Endodermal cell (in vitro differentiated cells): ENCODE results near the gene RNF125. TPM values are rescaled to one million over a fixed set of nuclear protein-coding genes. Genes with fewer than 3 reads are reported as not detected.
"Not testable (repeated sequence)": the region's sequence is repeated elsewhere in the genome, so short reads cannot be mapped to it uniquely, and the experiment has no call there.

Experiments used
- DNase-seq: peaks from one replicate; pipeline ENCODE4 v3.0.0-alpha.2; 2017
- H3K27ac ChIP-seq: 2 replicates; pipeline ENCODE4 v1.5.1; 2013; ENCODE audit warnings: mild to moderate bottlenecking, low read depth, low read length, moderate library complexity
- H3K27me3 ChIP-seq: 2 replicates; pipeline ENCODE4 v1.6.1; 2013; ENCODE audit warnings: mild to moderate bottlenecking, low read length, moderate library complexity; ENCODE audit not compliant: insufficient read depth, control insufficient read depth, poor library complexity, severe bottlenecking
- H3K36me3 ChIP-seq: 2 replicates; pipeline ENCODE4 v1.7.0; 2013; ENCODE audit warnings: mild to moderate bottlenecking, low read length, moderate library complexity; ENCODE audit not compliant: control insufficient read depth, insufficient read depth
- H3K4me1 ChIP-seq: one replicate; pipeline ENCODE4 v1.7.0; 2013; ENCODE audit warnings: low read length; ENCODE audit not compliant: control insufficient read depth, insufficient read depth
- H3K4me3 ChIP-seq: 2 replicates; pipeline ENCODE4 v1.5.1; 2013; ENCODE audit warnings: mild to moderate bottlenecking, low read length, moderate library complexity
- H3K9ac ChIP-seq: 2 replicates; pipeline ENCODE4 v1.6.1; 2013; ENCODE audit warnings: mild to moderate bottlenecking, low read length, moderate library complexity; ENCODE audit not compliant: poor library complexity, severe bottlenecking; ENCODE audit errors: extremely low read depth
- H3K9me3 ChIP-seq: 2 replicates; pipeline ENCODE4 v1.6.1; 2013; ENCODE audit warnings: mild to moderate bottlenecking, low read length, moderate library complexity; ENCODE audit not compliant: control insufficient read depth
- H3K27ac Mint-ChIP-seq: 2 replicates; pipeline ENCODE4 v1.8.0; 2020; ENCODE audit warnings: mixed read lengths
- H3K27me3 Mint-ChIP-seq: 2 replicates; pipeline ENCODE4 v1.8.0; 2021; ENCODE audit warnings: mild to moderate bottlenecking, mixed read lengths; ENCODE audit not compliant: insufficient read depth
- H3K36me3 Mint-ChIP-seq: 2 replicates; pipeline ENCODE4 v1.8.0; 2020; ENCODE audit warnings: low read depth, mixed read lengths
- H3K4me1 Mint-ChIP-seq: 2 replicates; pipeline ENCODE4 v1.8.0; 2020; ENCODE audit warnings: mixed read lengths
- H3K4me3 Mint-ChIP-seq: 2 replicates; pipeline ENCODE4 v1.8.0; 2020; ENCODE audit warnings: mild to moderate bottlenecking, moderate library complexity, mixed read lengths
- H3K9me3 Mint-ChIP-seq: 2 replicates; pipeline ENCODE4 v1.8.0; 2020; ENCODE audit warnings: mild to moderate bottlenecking, mixed read lengths
- CTCF ChIP-seq: fragments of 200-600 bp; sonication (generic); conservative IDR thresholded peaks from 2 replicates; pipeline ENCODE4 v1.5.0; 2021; ENCODE audit warnings: antibody characterized with exemption, mild to moderate bottlenecking
- WGBS, 2 experiments: methylation state at CpG; one replicate each; pipeline versions ENCODE4 v1.1.5 to v1.1.7; 2013; ENCODE audit warnings: missing lambda C conversion rate in 2 of 2, mixed read lengths in 1 of 2; ENCODE audit not compliant: insufficient coverage in 1 of 2, insufficient read length in 1 of 2; 5-methylcytosine and 5-hydroxymethylcytosine counted together
- total RNA-seq, 2 donors: library from RNA; stranded (reverse); fragmentation: NEBNext Ultra II Directional in 1 of 2; extraction: Animal tissue kit (Norgen Biotek cat#: 25700) in 1 of 2; gene quantifications; 2 replicates in 1 of 2; 3 replicates in 1 of 2; pipeline ENCODE4 v1.2.1, GENCODE V29; 2021

Gene RNF125
- total RNA-seq, 2 donors from 2014 or later, result 19.3 to 29.3 TPM

- no peak overlapping the region for H3K27ac Mint-ChIP-seq
- no peak for TF ChIP-seq CTCF
- H3K9me3 Mint-ChIP-seq, result peaks cover 31% of the 10 kb centered on the region
- Histone ChIP-seq H3K9ac (no peak overlapping the region), H3K9me3 (peaks cover 16% of the 10 kb centered on the region), H3K27me3 (no peaks in the 10 kb centered on the region), H3K4me3 (no peak overlapping the region), H3K27ac (no peak overlapping the region), H3K4me1 (no peaks in the 10 kb centered on the region), H3K36me3 (no peaks in the 10 kb centered on the region)
- H3K36me3 Mint-ChIP-seq, result peaks cover 4% of the 10 kb centered on the region
- H3K4me3 Mint-ChIP-seq, result no peak overlapping the region
- H3K27me3 Mint-ChIP-seq, result no peaks in the 10 kb centered on the region
- H3K4me1 Mint-ChIP-seq, result peaks cover 8% of the 10 kb centered on the region
- DNase-seq, result no peak
- WGBS, 2 experiments, result 86 to 88% methylated on average over 4 to 5 of the region's 5 CpGs
Measured at GRCh38 chr18:31998880-31999412, 19.7 kb upstream of the RNF125 start.

GRCh38 chr18:32001141-32001540 is 17.5 kb upstream of the RNF125 start:
- H3K4me1 Mint-ChIP-seq, H3K27ac ChIP-seq, H3K4me3 Mint-ChIP-seq, H3K36me3 Mint-ChIP-seq, H3K9ac ChIP-seq, H3K36me3 ChIP-seq, H3K4me1 ChIP-seq, H3K4me3 ChIP-seq, H3K27ac Mint-ChIP-seq, H3K27me3 ChIP-seq, H3K27me3 Mint-ChIP-seq, DNase-seq: not testable (repeated sequence)
- H3K9me3 Mint-ChIP-seq, result peaks cover 26% of the 10 kb centered on the region
- peaks cover 16% of the 10 kb centered on the region for H3K9me3 ChIP-seq
- WGBS, 2 experiments, result 93 to 94% methylated on average over 7 of the region's 7 CpGs

GRCh38 chr18:32003822-32004221 is 14.8 kb upstream of the RNF125 start:
- H3K36me3 ChIP-seq, H3K36me3 Mint-ChIP-seq, H3K27ac ChIP-seq, H3K9ac ChIP-seq, H3K27ac Mint-ChIP-seq, H3K4me1 ChIP-seq, DNase-seq, H3K4me1 Mint-ChIP-seq, H3K4me3 ChIP-seq, H3K27me3 ChIP-seq, H3K27me3 Mint-ChIP-seq, H3K4me3 Mint-ChIP-seq: not testable (repeated sequence)
- H3K9me3 ChIP-seq, result peaks cover 16% of the 10 kb centered on the region
- H3K9me3 Mint-ChIP-seq, result peaks cover 22% of the 10 kb centered on the region
- 93 to 94% methylated on average over 2 of the region's 2 CpGs for WGBS, 2 experiments

GRCh38 chr18:32010124-32010721 is 8.4 kb upstream of the RNF125 start:
- H3K27me3 ChIP-seq, result no peaks in the 10 kb centered on the region
- WGBS, 2 experiments, result 87 to 89% methylated on average over 3 to 5 of the region's 5 CpGs
- no peaks in the 10 kb centered on the region for H3K4me1 ChIP-seq
- no peak for TF ChIP-seq CTCF
- H3K9me3 ChIP-seq, result no peaks in the 10 kb centered on the region
- no peaks in the 10 kb centered on the region for H3K4me1 Mint-ChIP-seq
- no peaks in the 10 kb centered on the region for H3K36me3 ChIP-seq
- H3K27me3 Mint-ChIP-seq, result no peaks in the 10 kb centered on the region
- no peak overlapping the region for H3K4me3 ChIP-seq
- H3K9ac ChIP-seq, result no peak overlapping the region
- no peaks in the 10 kb centered on the region for H3K36me3 Mint-ChIP-seq
- H3K27ac Mint-ChIP-seq, result no peak overlapping the region
- DNase-seq, result no peak
- peaks cover 7% of the 10 kb centered on the region for H3K9me3 Mint-ChIP-seq
- no peak overlapping the region for H3K4me3 Mint-ChIP-seq
- no peak overlapping the region for H3K27ac ChIP-seq
